Skeletal muscle cell (primary cell): ENCODE results near the gene TMEM109.

ENCODE experiments used
- DNase-seq: peaks from one replicate; pipeline ENCODE4 v3.0.0-alpha.2; 2010; ENCODE audit warnings: low read depth
- H3K4me3 ChIP-seq: 2 replicates; pipeline ENCODE4 v1.5.1; 2011; ENCODE audit warnings: low read depth, mild to moderate bottlenecking, control low read depth, low read length, moderate library complexity

Gene TMEM109

DNA sequence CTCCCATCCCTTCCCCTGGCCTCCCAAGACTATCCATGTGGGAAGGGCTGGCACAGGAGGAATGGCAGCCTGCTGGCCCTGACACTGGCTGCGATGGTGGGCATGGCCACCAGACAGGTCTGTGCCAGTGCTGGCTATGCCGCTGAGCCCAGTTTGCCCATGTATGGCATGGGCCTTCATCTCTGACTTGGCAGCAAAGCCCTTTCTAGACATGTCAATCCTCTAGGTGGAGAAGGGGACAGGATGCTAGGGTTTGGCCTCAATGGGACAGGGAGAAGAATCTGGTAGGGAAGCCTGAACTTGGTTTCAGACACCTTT is 37.8 kb upstream of the TMEM109 start:
- no peak overlapping the region for H3K4me3 ChIP-seq
- no peak for DNase-seq

DNA sequence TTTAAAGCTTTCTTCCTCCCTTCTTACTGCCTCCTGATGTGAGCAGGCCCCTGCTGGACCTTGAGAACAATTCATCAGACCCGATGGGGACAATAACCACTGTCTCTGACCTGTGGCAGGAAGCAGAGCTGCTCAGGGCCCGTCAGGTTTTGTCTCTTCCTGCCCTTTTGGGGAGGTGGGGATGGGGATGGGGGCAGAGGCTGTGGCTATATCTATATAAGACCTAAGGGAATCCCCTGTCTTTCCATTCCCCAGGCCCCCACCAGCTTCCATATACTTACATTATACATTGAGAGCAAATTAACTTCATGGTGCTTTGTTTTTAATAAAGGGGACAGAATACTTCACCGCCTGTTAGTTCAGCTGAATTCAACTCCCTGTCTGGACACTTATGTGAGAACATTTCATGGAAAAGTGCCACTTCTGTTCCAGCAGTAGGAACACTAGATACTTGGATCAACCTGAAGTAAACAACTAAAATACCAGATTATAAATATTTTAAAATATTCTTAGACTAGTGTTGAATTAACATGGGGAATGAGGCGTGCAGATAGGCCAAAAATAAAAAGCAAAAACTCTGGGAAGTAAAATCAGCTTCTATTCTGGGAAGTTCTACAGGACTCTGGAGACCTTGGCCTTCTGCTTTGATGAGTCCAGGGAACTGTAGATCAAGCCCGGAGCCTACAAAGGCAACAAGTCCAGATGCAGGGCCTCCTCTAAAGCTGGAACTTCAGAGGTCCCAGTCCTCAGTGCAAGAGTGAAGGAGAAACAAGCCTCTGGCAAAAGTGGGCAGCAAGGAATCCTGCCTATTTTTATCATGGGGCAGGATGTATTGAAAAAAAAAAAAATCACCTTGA is 35.5 kb upstream of the TMEM109 start:
- no peak overlapping the region for H3K4me3 ChIP-seq
- no peak for DNase-seq

DNA sequence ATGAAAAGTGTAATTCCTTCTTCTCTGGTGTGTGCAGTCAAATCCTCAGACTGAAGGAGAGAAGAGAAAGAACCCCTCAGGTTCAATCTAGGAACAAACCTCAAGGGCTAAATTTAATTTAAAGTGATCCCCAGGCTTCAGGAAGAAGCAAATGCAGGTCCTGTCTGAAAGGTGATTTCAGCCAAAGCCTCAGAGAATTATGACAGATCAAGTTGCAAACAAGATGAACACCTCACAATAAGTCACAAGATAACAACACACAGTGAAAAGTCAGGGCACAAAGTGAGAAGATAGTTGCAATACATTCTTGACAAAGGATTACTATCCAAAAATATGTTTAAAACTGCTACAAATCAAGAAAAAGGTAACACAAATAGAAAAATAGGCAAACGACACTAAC is 34.9 kb upstream of the TMEM109 start:
- H3K4me3 ChIP-seq, result no peak overlapping the region
- DNase-seq, result no peak

- DNase-seq, result no peak
- no peak overlapping the region for H3K4me3 ChIP-seq
Observed at GRCh38 chr11:60879971-60880588, 33.9 kb upstream of the TMEM109 start.

GRCh38 chr11:60880643-60881282 is 33.2 kb upstream of the TMEM109 start:
- no peak for DNase-seq
- no peak overlapping the region for H3K4me3 ChIP-seq

DNA sequence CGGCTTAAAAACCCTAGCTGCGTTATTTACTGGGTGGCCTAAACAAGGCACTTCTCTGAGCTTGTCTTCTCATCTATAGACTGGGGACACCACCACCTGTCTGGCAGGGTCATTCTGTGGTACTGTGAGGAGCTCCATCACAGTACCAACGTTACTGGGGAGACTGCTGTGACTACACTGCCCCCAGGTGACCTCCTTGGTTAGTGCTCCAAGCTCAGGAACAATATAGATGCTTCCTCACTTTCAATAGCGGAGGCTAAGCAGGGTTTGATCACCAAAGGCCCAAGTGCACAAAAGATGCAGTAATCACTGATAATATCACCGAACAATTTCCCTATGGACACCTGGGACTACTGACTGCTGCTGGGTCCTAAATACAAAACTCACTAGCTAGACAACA is 26.4 kb upstream of the TMEM109 start:
- no peak for DNase-seq
- no peak overlapping the region for H3K4me3 ChIP-seq

- no peak overlapping the region for H3K4me3 ChIP-seq
- no peak for DNase-seq
Observed at GRCh38 chr11:60889869-60890311, 24.1 kb upstream of the TMEM109 start.

GRCh38 chr11:60890696-60891095 is 23.3 kb upstream of the TMEM109 start:
- no peak for DNase-seq
- H3K4me3 ChIP-seq, result no peak overlapping the region

DNA sequence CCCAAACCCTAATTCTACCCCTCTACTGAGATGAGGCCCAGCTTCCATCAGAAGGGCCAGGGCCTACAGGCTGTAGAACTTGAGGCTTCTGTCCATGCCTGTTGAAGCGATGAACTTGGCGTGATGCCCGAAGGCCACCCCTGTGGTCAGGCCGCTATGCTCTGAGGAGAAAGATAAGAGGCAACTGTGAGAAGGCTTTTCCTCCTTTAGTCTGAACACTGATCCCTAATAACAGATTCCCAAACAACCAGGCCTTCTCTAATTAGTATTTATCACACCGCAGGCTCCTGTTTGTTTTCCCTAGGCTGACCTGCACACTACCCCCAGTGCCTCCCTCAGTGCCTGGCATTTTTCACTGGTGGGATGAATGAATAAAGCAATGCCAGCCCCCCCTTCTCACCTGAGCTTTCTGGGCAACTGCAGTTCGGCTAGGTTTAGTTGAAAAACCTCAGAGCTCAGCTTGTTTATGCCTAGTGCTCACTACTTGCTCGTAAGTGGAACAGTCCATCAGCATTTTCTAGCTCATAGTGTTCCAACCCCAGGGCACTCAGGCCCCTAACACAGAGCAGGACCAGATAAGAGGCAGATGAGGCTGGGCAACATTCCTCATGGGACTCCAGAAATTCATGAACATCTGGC is 22.7 kb upstream of the TMEM109 start:
- DNase-seq, result no peak
- no peak overlapping the region for H3K4me3 ChIP-seq

DNA sequence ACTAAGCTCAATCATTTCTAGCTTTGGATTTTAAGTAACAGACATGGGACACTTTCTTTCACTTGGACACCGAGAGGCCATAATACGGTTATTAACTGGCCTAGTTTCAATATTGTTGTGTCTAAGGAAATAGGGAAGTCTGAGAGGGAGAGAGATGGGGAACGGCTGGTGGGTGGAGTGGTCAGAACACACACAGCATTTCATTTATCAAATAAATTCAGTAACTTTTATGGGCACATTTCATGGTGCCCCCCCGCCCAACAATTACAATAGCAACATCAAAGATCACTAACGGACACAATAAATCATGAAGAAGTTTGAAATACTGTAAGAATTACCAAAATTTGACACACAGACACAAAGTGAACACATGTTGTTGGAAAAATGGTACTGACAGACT is 18.3 kb upstream of the TMEM109 start:
- no peak for DNase-seq
- no peak overlapping the region for H3K4me3 ChIP-seq

GRCh38 chr11:60897496-60897895 is 16.5 kb upstream of the TMEM109 start:
- no peak overlapping the region for H3K4me3 ChIP-seq
- DNase-seq, result no peak

GRCh38 chr11:60899046-60899936 is 14.7 kb upstream of the TMEM109 start:
- no peak overlapping the region for H3K4me3 ChIP-seq
- DNase-seq, result no peak

DNA sequence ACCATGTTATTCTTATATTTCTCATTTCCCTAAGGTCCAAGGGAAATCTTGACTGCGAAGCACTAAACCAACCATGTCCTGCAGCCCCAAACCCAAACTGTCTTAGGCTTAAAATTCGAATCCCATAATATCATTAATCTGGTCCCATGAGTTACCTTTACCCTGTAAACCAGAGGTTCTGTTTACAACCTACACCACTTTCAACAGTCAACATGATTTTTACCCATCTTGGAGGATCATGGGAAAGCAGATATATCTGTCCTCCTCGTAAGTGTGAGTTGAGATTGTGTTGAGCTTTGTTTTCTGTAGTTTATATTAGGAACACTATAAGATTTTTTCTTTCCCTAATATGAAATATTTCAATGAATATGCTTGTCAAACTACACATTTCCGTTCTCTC is 14.0 kb upstream of the TMEM109 start:
- DNase-seq, result no peak
- H3K4me3 ChIP-seq, result no peak overlapping the region

DNA sequence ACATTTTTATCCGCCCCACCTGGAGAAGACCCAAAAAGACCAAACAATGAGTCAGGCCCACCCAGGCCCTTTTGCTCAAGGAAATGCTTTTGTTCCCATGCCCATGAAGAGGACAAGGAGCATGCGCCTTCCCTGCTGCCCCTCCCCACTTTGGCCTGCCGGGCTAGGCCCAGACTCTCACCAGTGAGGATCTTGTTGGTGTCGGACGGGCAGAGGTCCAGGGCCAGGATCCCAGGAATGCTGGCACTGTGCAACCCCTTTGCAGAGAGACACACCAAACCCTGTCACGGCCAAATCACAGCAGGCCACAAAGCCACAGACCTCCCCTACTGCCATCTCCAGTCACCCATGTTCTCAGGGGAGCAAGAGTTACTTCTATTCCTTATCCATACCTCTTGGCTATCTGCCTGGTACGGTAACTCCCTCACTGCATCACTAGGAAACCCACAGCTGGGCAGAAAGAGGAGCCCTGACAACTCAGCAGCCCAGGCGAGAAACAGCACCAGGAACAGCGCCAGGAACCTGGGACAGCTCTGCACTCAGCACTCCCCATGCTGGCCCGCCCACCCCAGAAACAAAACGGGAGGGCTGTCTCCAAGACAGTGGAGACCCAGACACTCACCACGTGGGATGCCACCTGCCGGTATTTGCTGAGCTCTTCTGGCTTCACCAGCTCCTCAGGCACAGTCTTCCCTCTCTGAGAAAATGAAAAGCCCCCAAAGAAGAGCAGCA is 13.1 kb upstream of the TMEM109 start:
- DNase-seq, result no peak
- H3K4me3 ChIP-seq, result no peak overlapping the region

GRCh38 chr11:60902625-60903024 is 11.3 kb upstream of the TMEM109 start:
- no peak overlapping the region for H3K4me3 ChIP-seq
- DNase-seq, result no peak

DNA sequence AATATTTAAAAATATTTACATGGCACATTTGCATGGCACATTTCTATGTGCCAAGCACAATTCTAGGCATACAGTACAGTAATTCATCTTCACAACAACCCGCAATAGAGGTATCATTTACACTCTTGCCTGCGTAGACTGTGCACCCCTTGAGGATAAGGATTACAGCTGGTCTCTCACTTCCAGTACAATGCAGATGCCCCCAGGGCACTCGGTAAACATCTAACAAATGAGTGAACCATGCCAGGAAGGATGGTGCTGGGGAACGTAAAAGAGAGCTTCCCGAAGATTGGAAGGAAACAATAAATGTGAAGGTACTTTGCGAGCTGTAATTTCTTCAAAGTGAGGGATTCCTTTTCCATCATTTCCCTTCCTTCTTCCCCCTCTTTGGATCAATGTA is 8.9 kb upstream of the TMEM109 start:
- DNase-seq, result no peak
- H3K4me3 ChIP-seq, result peak overlapping the region; percentile 92

GRCh38 chr11:60905551-60906113 is 8.3 kb upstream of the TMEM109 start:
- peak; percentile 14 for DNase-seq
- peak overlapping the region; percentile 92 for H3K4me3 ChIP-seq
